ENCODE data around the gene RNASE13.

DNA sequence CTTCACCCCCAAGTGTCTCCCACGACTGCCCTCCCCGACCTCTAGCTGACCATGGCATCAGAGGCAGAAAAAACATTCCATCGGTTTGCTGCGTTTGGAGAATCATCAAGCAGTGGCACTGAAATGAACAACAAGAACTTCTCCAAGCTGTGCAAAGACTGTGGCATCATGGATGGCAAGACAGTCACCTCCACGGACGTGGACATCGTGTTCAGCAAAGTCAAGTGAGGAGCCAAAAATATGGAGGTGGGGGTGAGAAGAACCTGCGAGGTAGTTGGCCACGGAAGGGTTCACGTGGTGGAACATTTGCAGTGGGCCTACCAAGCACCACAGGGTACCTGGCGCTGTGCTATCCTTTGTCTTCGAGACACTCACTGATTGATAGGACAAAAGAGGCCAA is 4.1 kb downstream of the RNASE13 start:
- no peak for TF ChIP-seq POLR2A (IDR thresholded peaks at IDR 0.05; ENCODE audit: low read depth, low read length)
- TF ChIP-seq PAX5 (IDR thresholded peaks at IDR 0.05; ENCODE audit: insufficient read depth, low read length, severe bottlenecking): no peak
- no peak for TF ChIP-seq POLR2AphosphoS5 (IDR thresholded peaks at IDR 0.05; ENCODE audit: low read depth, low read length)
- no peak for TF ChIP-seq SPI1 (IDR thresholded peaks at IDR 0.05; ENCODE audit: low read depth, low read length)
- TF ChIP-seq TAF1 (IDR thresholded peaks at IDR 0.05; ENCODE audit: low read depth, low read length): no peak
